A673 (cell line): ENCODE measurements around the gene EBP. TPM values are rescaled to one million over a fixed set of nuclear protein-coding genes. Genes with fewer than 3 reads are reported as not detected.
A peak's percentile ranks its signal among the peaks of the same experiment; 100 is the strongest.

Experiments
- BruUV-seq: library from RNA; stranded (reverse); fragments of 400-500 nt; replicated peaks from 2 replicates; lab custom pipeline; 2021; lab: Mats Ljungman, UMichigan
- CTCF ChIA-PET: fragments of 300-600 bp; sonication (Branson Sonifier 250); formaldehyde crosslinking; loops from one replicate; lab custom pipeline; 2022; ENCODE audit warnings: antibody characterized with exemption; lab: Charles Lee
- POLR2A ChIA-PET: fragments of 300-600 bp; sonication (Branson Sonifier 250); formaldehyde crosslinking; loops from one replicate; lab custom pipeline; 2022; ENCODE audit warnings: antibody characterized with exemption; ENCODE audit not compliant: low non-redundant PET; lab: Charles Lee
- DNase-seq: peaks from one replicate; pipeline ENCODE4 v3.0.0-alpha.2; 2015; ENCODE audit warnings: low spot score
- H3K27ac ChIP-seq: fragments of 200-600 bp; sonication (generic); 2 replicates; pipeline ENCODE4 v1.5.1; 2016; ENCODE audit warnings: mixed run types, low read depth, mild to moderate bottlenecking, mixed read lengths, antibody characterized with exemption, low read length; ENCODE audit not compliant: poor library complexity, severe bottlenecking
- H3K27me3 ChIP-seq: fragments of 200-600 bp; sonication (generic); replicated peaks from 2 replicates; pipeline ENCODE4 v1.6.1; 2017; ENCODE audit warnings: mixed run types, low read depth, mild to moderate bottlenecking, mixed read lengths, antibody characterized with exemption, low read length; ENCODE audit not compliant: insufficient read depth, poor library complexity
- H3K36me3 ChIP-seq: fragments of 200-600 bp; sonication (generic); 2 replicates; pipeline ENCODE4 v1.6.1; 2016; ENCODE audit warnings: mixed run types, mild to moderate bottlenecking, mixed read lengths, antibody characterized with exemption, low read length; ENCODE audit not compliant: insufficient read depth, poor library complexity, severe bottlenecking
- H3K4me1 ChIP-seq: fragments of 200-600 bp; sonication (generic); 2 replicates; pipeline ENCODE4 v1.6.1; 2017; ENCODE audit warnings: mixed run types, mild to moderate bottlenecking, mixed read lengths, antibody characterized with exemption, low read length; ENCODE audit not compliant: insufficient read depth, poor library complexity, severe bottlenecking
- H3K4me3 ChIP-seq: fragments of 200-600 bp; sonication (generic); 2 replicates; pipeline ENCODE4 v1.5.1; 2016; ENCODE audit warnings: low read depth, mixed run types, mild to moderate bottlenecking, mixed read lengths, low read length; ENCODE audit not compliant: poor library complexity, severe bottlenecking
- H3K9me3 ChIP-seq: fragments of 200-600 bp; sonication (generic); 2 replicates; pipeline ENCODE4 v1.6.1; 2016; ENCODE audit warnings: mixed run types, low read depth, mild to moderate bottlenecking, mixed read lengths, antibody characterized with exemption, low read length; ENCODE audit not compliant: poor library complexity, severe bottlenecking
- EZH2 ChIP-seq: fragments of 200-600 bp; sonication (generic); IDR thresholded peaks from 2 replicates; pipeline ENCODE4 v1.6.1; 2017; ENCODE audit warnings: borderline replicate concordance, low read depth, mild to moderate bottlenecking, mixed read lengths, antibody characterized with exemption, low read length; ENCODE audit not compliant: poor library complexity, severe bottlenecking
- intact Hi-C: fragments of 100-400 bp; cut with micrococcal nuclease; formaldehyde crosslinking; loops from one replicate; pipeline ENCODE4 v1.10.0; 2022; ENCODE audit not compliant: unreplicated experiment
- total RNA-seq: library from RNA; stranded (reverse); gene quantifications from 2 replicates; pipeline ENCODE4 v1.2.3, GENCODE V29; 2021
- TF ChIP-seq, protein P1 (sequence below): fragments of 300-800, 200-600 bp; sonication (generic); conservative IDR thresholded peaks from 2 replicates; pipeline ENCODE4 v1.5.1; 2017; ENCODE audit warnings: low read depth, mild to moderate bottlenecking, antibody characterized with exemption, low read length, moderate library complexity, mixed read lengths

EBP gene
- total RNA-seq, 1 experiment from 2014 or later = 155 TPM

DNA sequence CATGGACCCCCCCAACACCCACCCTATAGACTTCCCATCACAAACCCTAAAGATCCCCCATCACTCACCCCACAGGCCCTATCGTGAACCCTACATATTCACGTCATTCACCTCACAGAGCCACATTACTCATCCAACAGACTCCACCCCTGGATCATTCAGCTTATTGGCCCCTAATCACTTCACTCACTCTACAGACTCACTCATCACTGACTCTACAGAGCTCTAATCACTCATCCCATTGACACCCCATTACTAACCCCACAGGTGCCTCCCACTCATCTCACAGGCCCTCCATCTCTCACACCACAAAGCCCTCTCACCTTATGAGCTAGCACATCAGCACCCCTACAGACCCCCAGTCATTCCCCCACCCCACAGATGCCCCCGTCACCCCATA, 11.6 kb downstream of the EBP start:
- ChIA-PET CTCF (no interaction called here), POLR2A (no interaction called here)
- TF ChIP-seq EZH2 = no peak
- TF ChIP-seq, protein P1, sequence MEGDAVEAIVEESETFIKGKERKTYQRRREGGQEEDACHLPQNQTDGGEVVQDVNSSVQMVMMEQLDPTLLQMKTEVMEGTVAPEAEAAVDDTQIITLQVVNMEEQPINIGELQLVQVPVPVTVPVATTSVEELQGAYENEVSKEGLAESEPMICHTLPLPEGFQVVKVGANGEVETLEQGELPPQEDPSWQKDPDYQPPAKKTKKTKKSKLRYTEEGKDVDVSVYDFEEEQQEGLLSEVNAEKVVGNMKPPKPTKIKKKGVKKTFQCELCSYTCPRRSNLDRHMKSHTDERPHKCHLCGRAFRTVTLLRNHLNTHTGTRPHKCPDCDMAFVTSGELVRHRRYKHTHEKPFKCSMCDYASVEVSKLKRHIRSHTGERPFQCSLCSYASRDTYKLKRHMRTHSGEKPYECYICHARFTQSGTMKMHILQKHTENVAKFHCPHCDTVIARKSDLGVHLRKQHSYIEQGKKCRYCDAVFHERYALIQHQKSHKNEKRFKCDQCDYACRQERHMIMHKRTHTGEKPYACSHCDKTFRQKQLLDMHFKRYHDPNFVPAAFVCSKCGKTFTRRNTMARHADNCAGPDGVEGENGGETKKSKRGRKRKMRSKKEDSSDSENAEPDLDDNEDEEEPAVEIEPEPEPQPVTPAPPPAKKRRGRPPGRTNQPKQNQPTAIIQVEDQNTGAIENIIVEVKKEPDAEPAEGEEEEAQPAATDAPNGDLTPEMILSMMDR = no peak
- DNase-seq = no peak
- Histone ChIP-seq H3K27ac (no peak overlapping the region), H3K4me1 (no peaks in the 10 kb centered on the region), H3K4me3 (no peak overlapping the region), H3K36me3 (peaks cover 5% of the 10 kb centered on the region), H3K9me3 (no peaks in the 10 kb centered on the region), H3K27me3 (no peaks in the 10 kb centered on the region)
- intact Hi-C loops = no loop called here
- no TSS peak for BruUV-seq

DNA sequence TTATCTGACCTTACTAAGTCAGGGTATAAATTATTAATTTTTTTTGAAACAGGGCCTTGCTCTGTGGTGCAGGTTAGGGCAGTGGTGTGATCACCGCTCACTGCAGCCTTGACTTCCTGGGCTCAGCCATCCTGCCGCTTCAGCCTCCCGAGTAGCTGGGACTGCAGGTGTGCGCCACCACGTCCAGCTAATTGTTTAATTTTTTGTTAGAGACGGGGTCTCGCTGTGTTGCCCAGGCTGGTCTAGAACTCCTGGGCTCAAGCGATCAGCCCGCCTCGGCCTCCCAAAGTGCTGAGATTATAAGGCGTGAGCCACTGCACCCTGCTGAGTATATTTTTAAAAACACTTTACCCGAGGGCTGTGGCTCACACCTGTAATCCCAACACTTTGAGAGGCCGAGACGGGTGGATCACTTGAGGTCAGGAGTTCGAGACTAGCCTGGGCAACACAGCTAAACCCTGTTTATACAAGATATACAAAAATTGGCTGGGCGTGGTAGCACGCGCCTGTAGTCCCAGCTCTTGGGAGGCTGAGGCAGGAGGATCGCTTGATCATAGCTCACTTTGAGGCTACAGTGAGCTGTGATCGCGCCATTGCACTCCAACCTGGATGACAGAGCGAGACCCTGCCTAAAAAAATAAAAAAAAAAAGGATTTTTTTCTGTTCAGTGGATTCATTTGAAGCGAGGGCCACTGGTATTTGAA, 17.2 kb downstream of the EBP start:
- intact Hi-C loops = no loop called here
- no peak overlapping the region for H3K27ac ChIP-seq
- BruUV-seq = no TSS peak

DNA sequence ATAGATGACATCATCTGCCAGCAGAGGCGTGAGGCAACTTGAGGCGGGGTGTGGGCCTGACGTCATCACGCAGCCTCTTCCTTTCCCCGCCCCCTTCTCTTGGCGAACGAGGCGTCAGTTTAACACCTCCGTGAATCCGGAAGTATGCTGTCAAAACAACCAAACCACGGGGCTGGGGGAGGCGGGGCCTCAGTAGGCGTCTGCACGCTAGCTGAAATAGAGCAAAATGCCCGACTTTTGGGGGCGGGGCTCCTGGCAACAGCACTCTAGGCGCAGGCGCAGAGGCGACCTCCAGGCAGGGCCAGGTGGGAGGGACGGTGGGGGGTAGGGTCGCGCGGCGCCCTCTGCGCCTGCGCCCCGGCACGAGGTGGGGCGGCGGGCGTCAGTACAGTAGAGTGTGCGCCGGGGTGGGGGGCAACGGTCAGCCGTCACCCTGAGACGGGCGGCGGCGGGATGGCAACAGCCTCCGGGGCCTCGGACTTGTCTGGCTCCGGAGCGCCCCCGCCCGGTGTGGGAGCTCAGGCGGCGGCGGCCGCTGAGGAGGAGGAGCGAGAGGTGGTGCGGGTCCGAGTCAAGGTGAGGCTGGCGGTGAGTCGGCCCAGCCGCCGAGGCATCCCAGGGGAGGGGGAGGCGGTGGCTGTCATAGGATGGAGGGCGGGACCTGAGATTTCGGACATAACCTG, 17.9 kb downstream of the EBP start, which contains the start of gene TBC1D25:
Gene TBC1D25, plus strand, starts transcription at position 370 of the 683 bp plus-strand sequence. Its CDS starts 84 bp downstream, at position 454.
- DNase-seq = peak; percentile 97
- TF ChIP-seq EZH2 = no peak
- TF ChIP-seq, protein P1 = peak; percentile 44
- H3K36me3 ChIP-seq = no peaks in the 10 kb centered on the region
- CTCF ChIA-PET = interaction anchor here (0.6 to 0.7 kb wide), 5 partner anchors 10 to 253 kb away, joined by 3 to 6 read pairs (median 6); no protein-coding TSS in a partner anchor
- POLR2A ChIA-PET = no interaction called here
- no peaks in the 10 kb centered on the region for H3K27me3 ChIP-seq
- H3K9me3 ChIP-seq = no peaks in the 10 kb centered on the region
- intact Hi-C loops = no loop called here
- peak within 1 kb of the TSS; percentile 70 for H3K27ac ChIP-seq
- no TSS peak for BruUV-seq
- peak within 1 kb of the TSS; percentile 71 for H3K4me3 ChIP-seq
- no peaks in the 10 kb centered on the region for H3K4me1 ChIP-seq

More for the DNA sequence above, 17.2 kb downstream of the EBP start:
- CTCF ChIA-PET = interaction anchor here (0.6 to 0.7 kb wide), 4 partner anchors 143 to 254 kb away, joined by 5 to 6 read pairs (median 6); no protein-coding TSS in a partner anchor
- POLR2A ChIA-PET = no interaction called here
- Histone ChIP-seq H3K36me3 (no peaks in the 10 kb centered on the region), H3K4me1 (no peaks in the 10 kb centered on the region), H3K4me3 (no peak overlapping the region), H3K27me3 (no peaks in the 10 kb centered on the region), H3K9me3 (no peaks in the 10 kb centered on the region)
- DNase-seq = no peak
- TF ChIP-seq EZH2 = no peak
- TF ChIP-seq, protein P1 = no peak
